HEK293 (cell line): ENCODE data around the gene DNAAF5.

Source experiments
- AEBP2 ChIP-seq: fragments of 450-650 bp; formaldehyde crosslinking; IDR thresholded peaks from 2 replicates; pipeline ENCODE4 v1.5.1; 2016; ENCODE audit warnings: missing biosample characterization, missing genetic modification characterization, borderline replicate concordance
- KLF1 ChIP-seq: fragments of 450-650 bp; formaldehyde crosslinking; IDR thresholded peaks from 2 replicates; pipeline ENCODE4 v1.5.1; 2016; ENCODE audit warnings: missing biosample characterization, missing genetic modification characterization
- KLF7 ChIP-seq: fragments of 450-650 bp; formaldehyde crosslinking; IDR thresholded peaks from 2 replicates; pipeline ENCODE4 v1.5.1; 2016; ENCODE audit warnings: missing biosample characterization, missing genetic modification characterization, borderline replicate concordance
- MZF1 ChIP-seq: fragments of 450-650 bp; formaldehyde crosslinking; IDR thresholded peaks from 2 replicates; pipeline ENCODE4 v1.5.1; 2017; ENCODE audit warnings: missing biosample characterization, missing genetic modification characterization, borderline replicate concordance
- PRDM4 ChIP-seq: fragments of 450-650 bp; formaldehyde crosslinking; IDR thresholded peaks from 2 replicates; pipeline ENCODE4 v1.5.1; 2017; ENCODE audit warnings: missing biosample characterization, missing genetic modification characterization
- REPIN1 ChIP-seq: fragments of 450-650 bp; formaldehyde crosslinking; IDR thresholded peaks from 2 replicates; pipeline ENCODE4 v1.5.1; 2017; ENCODE audit warnings: missing biosample characterization, missing genetic modification characterization, low read depth
- SP2 ChIP-seq: fragments of 450-650 bp; formaldehyde crosslinking; IDR thresholded peaks from 2 replicates; pipeline ENCODE4 v1.5.1; 2016; ENCODE audit warnings: missing biosample characterization, missing genetic modification characterization
- SP7 ChIP-seq: fragments of 450-650 bp; formaldehyde crosslinking; IDR thresholded peaks from 2 replicates; pipeline ENCODE4 v1.5.1; 2016; ENCODE audit warnings: missing biosample characterization, missing genetic modification characterization
- YY1 ChIP-seq: fragments of 450-650 bp; formaldehyde crosslinking; IDR thresholded peaks from 2 replicates; pipeline ENCODE4 v1.5.1; 2018; ENCODE audit warnings: missing biosample characterization, missing genetic modification characterization
- ZFP37 ChIP-seq: fragments of 450-650 bp; formaldehyde crosslinking; IDR thresholded peaks from 2 replicates; pipeline ENCODE4 v1.5.1; 2016; ENCODE audit warnings: missing biosample characterization, missing genetic modification characterization
- ZFP41 ChIP-seq: fragments of 450-650 bp; formaldehyde crosslinking; IDR thresholded peaks from 2 replicates; pipeline ENCODE4 v1.5.1; 2016; ENCODE audit warnings: missing biosample characterization, missing genetic modification characterization, borderline replicate concordance
- ZNF121 ChIP-seq: fragments of 450-650 bp; formaldehyde crosslinking; IDR thresholded peaks from 2 replicates; pipeline ENCODE4 v1.5.1; 2016; ENCODE audit warnings: missing biosample characterization, missing genetic modification characterization
- ZNF184 ChIP-seq: fragments of 450-650 bp; IDR thresholded peaks from 2 replicates; pipeline ENCODE4 v1.5.1; 2018; ENCODE audit warnings: missing biosample characterization, mild to moderate bottlenecking, missing genetic modification characterization
- ZNF211 ChIP-seq: fragments of 450-650 bp; formaldehyde crosslinking; IDR thresholded peaks from 2 replicates; pipeline ENCODE4 v1.5.1; 2016; ENCODE audit warnings: low read depth, missing biosample characterization, missing genetic modification characterization
- ZNF23 ChIP-seq: fragments of 450-650 bp; formaldehyde crosslinking; IDR thresholded peaks from 2 replicates; pipeline ENCODE4 v1.5.1; 2016; ENCODE audit warnings: missing biosample characterization, missing genetic modification characterization, borderline replicate concordance
- ZNF266 ChIP-seq: fragments of 450-650 bp; formaldehyde crosslinking; IDR thresholded peaks from 2 replicates; pipeline ENCODE4 v1.5.1; 2016; ENCODE audit warnings: missing biosample characterization, missing genetic modification characterization, low read depth
- ZNF311 ChIP-seq: fragments of 450-650 bp; formaldehyde crosslinking; IDR thresholded peaks from 2 replicates; pipeline ENCODE4 v1.5.1; 2017; ENCODE audit warnings: missing biosample characterization, missing genetic modification characterization, borderline replicate concordance
- ZNF366 ChIP-seq: fragments of 450-650 bp; formaldehyde crosslinking; conservative IDR thresholded peaks from 2 replicates; pipeline ENCODE4 v1.5.1; 2016; ENCODE audit warnings: missing biosample characterization, missing genetic modification characterization
- ZNF394 ChIP-seq: fragments of 450-650 bp; formaldehyde crosslinking; IDR thresholded peaks from 2 replicates; pipeline ENCODE4 v1.5.1; 2016; ENCODE audit warnings: missing biosample characterization, missing genetic modification characterization, mild to moderate bottlenecking, moderate library complexity, borderline replicate concordance
- ZNF514 ChIP-seq: fragments of 450-650 bp; formaldehyde crosslinking; IDR thresholded peaks from 2 replicates; pipeline ENCODE4 v1.5.1; 2016; ENCODE audit warnings: missing biosample characterization, missing genetic modification characterization
- ZNF558 ChIP-seq: fragments of 450-650 bp; formaldehyde crosslinking; IDR thresholded peaks from 2 replicates; pipeline ENCODE4 v1.5.1; 2016; ENCODE audit warnings: missing biosample characterization, missing genetic modification characterization
- ZNF560 ChIP-seq: fragments of 450-650 bp; formaldehyde crosslinking; IDR thresholded peaks from 2 replicates; pipeline ENCODE4 v1.5.1; 2017; ENCODE audit warnings: missing biosample characterization, missing genetic modification characterization, borderline replicate concordance
- ZNF596 ChIP-seq: fragments of 450-650 bp; IDR thresholded peaks from 2 replicates; pipeline ENCODE4 v1.5.0; 2018; ENCODE audit warnings: missing biosample characterization, mild to moderate bottlenecking, missing genetic modification characterization, moderate library complexity
- ZNF600 ChIP-seq: fragments of 450-650 bp; formaldehyde crosslinking; IDR thresholded peaks from 2 replicates; pipeline ENCODE4 v1.5.1; 2016; ENCODE audit warnings: missing biosample characterization, missing genetic modification characterization
- ZNF624 ChIP-seq: fragments of 450-650 bp; formaldehyde crosslinking; IDR thresholded peaks from 2 replicates; pipeline ENCODE4 v1.5.1; 2017; ENCODE audit warnings: missing biosample characterization, missing genetic modification characterization
- ZNF626 ChIP-seq: fragments of 450-650 bp; sonication (Bioruptor Pico); formaldehyde crosslinking; IDR thresholded peaks from 2 replicates; pipeline ENCODE4 v1.5.1; 2018; ENCODE audit warnings: missing biosample characterization, missing genetic modification characterization, inconsistent platforms
- ZNF701 ChIP-seq: fragments of 450-650 bp; formaldehyde crosslinking; IDR thresholded peaks from 2 replicates; pipeline ENCODE4 v1.5.1; 2016; ENCODE audit warnings: missing biosample characterization, missing genetic modification characterization
- ZNF707 ChIP-seq: fragments of 450-650 bp; formaldehyde crosslinking; IDR thresholded peaks from 2 replicates; pipeline ENCODE4 v1.5.1; 2016; ENCODE audit warnings: missing biosample characterization, missing genetic modification characterization
- ZXDB ChIP-seq: fragments of 450-650 bp; formaldehyde crosslinking; IDR thresholded peaks from 2 replicates; pipeline ENCODE4 v1.5.1; 2016; ENCODE audit warnings: missing biosample characterization, missing genetic modification characterization
- TF ChIP-seq, protein P1 (sequence below): fragments of 450-650 bp; formaldehyde crosslinking; IDR thresholded peaks from 2 replicates; pipeline ENCODE4 v1.5.1; 2016; ENCODE audit warnings: missing biosample characterization, missing genetic modification characterization
- TF ChIP-seq, protein P2 (sequence below): fragments of 450-650 bp; formaldehyde crosslinking; IDR thresholded peaks from 2 replicates; pipeline ENCODE4 v1.5.1; 2016; ENCODE audit warnings: missing biosample characterization, missing genetic modification characterization, borderline replicate concordance

DNAAF5 gene

GRCh38 chr7:726084-726853 lies at the start of gene DNAAF5 (continued):
- TF ChIP-seq ZNF707 (tag by site-specific recombination), result no peak
- peak; percentile 24; the same call in 1 of the 2 replicates for TF ChIP-seq ZNF394 (tag by site-specific recombination)
- no peak for TF ChIP-seq ZNF514 (tag by site-specific recombination)
- TF ChIP-seq ZNF701 (tag by site-specific recombination), result no peak
- TF ChIP-seq ZNF311 (tag by site-specific recombination), result no peak
- 0 out of 2 replicates have a peak, but pooled peaks have one; percentile 18 for TF ChIP-seq PRDM4 (tag by site-specific recombination)
- TF ChIP-seq ZNF211 (tag by site-specific recombination), result no peak
- peak; percentile 82 for TF ChIP-seq SP2 (tag by site-specific recombination)
- TF ChIP-seq MZF1 (tag by site-specific recombination), result no peak
- no peak for TF ChIP-seq ZNF23 (tag by site-specific recombination)
- no peak for TF ChIP-seq ZFP41 (tag by site-specific recombination)
- no peak for TF ChIP-seq REPIN1
- no peak for TF ChIP-seq ZNF626
- TF ChIP-seq ZNF600 (tag by site-specific recombination), result no peak
- TF ChIP-seq ZNF596 (tag by site-specific recombination), result 0 out of 2 replicates have a peak, but pooled peaks have one; percentile 5
- 0 out of 2 replicates have a peak, but pooled peaks have one; percentile 59 for TF ChIP-seq KLF7 (tag by site-specific recombination)
- TF ChIP-seq, protein P1, sequence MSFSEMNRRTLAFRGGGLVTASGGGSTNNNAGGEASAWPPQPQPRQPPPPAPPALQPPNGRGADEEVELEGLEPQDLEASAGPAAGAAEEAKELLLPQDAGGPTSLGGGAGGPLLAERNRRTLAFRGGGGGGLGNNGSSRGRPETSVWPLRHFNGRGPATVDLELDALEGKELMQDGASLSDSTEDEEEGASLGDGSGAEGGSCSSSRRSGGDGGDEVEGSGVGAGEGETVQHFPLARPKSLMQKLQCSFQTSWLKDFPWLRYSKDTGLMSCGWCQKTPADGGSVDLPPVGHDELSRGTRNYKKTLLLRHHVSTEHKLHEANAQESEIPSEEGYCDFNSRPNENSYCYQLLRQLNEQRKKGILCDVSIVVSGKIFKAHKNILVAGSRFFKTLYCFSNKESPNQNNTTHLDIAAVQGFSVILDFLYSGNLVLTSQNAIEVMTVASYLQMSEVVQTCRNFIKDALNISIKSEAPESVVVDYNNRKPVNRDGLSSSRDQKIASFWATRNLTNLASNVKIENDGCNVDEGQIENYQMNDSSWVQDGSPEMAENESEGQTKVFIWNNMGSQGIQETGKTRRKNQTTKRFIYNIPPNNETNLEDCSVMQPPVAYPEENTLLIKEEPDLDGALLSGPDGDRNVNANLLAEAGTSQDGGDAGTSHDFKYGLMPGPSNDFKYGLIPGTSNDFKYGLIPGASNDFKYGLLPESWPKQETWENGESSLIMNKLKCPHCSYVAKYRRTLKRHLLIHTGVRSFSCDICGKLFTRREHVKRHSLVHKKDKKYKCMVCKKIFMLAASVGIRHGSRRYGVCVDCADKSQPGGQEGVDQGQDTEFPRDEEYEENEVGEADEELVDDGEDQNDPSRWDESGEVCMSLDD, result peak; percentile 76
- no peak for TF ChIP-seq ZNF560 (tag by site-specific recombination)
- no peak; the same call in 1 of the 2 replicates for TF ChIP-seq YY1 (tag by site-specific recombination)
- TF ChIP-seq ZNF366 (tag by site-specific recombination), result no peak
- no peak for TF ChIP-seq AEBP2 (tag by site-specific recombination)
- TF ChIP-seq ZNF266 (tag by site-specific recombination), result no peak
- TF ChIP-seq SP7, result peak; percentile 53; the same call in 1 of the 2 replicates
- no peak for TF ChIP-seq ZNF624
- TF ChIP-seq ZNF121 (tag by site-specific recombination), result no peak
- TF ChIP-seq, protein P2, sequence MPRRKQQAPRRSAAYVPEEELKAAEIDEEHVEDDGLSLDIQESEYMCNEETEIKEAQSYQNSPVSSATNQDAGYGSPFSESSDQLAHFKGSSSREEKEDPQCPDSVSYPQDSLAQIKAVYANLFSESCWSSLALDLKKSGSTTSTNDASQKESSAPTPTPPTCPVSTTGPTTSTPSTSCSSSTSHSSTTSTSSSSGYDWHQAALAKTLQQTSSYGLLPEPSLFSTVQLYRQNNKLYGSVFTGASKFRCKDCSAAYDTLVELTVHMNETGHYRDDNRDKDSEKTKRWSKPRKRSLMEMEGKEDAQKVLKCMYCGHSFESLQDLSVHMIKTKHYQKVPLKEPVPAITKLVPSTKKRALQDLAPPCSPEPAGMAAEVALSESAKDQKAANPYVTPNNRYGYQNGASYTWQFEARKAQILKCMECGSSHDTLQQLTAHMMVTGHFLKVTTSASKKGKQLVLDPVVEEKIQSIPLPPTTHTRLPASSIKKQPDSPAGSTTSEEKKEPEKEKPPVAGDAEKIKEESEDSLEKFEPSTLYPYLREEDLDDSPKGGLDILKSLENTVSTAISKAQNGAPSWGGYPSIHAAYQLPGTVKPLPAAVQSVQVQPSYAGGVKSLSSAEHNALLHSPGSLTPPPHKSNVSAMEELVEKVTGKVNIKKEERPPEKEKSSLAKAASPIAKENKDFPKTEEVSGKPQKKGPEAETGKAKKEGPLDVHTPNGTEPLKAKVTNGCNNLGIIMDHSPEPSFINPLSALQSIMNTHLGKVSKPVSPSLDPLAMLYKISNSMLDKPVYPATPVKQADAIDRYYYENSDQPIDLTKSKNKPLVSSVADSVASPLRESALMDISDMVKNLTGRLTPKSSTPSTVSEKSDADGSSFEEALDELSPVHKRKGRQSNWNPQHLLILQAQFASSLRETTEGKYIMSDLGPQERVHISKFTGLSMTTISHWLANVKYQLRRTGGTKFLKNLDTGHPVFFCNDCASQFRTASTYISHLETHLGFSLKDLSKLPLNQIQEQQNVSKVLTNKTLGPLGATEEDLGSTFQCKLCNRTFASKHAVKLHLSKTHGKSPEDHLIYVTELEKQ (tag by site-specific recombination), result no peak
- TF ChIP-seq KLF1 (tag by site-specific recombination), result peak; percentile 39
- no peak for TF ChIP-seq ZNF184 (tag by site-specific recombination)
- TF ChIP-seq ZFP37 (tag by site-specific recombination), result no peak
- no peak for TF ChIP-seq ZNF558
- peak; percentile 86 for TF ChIP-seq ZXDB (tag by site-specific recombination)
